Endodermal cell (in vitro differentiated cells): ENCODE measurements around the gene C1orf174. TPM values are rescaled to one million over a fixed set of nuclear protein-coding genes. Genes with fewer than 3 reads are reported as not detected.

Experiments
- DNase-seq: peaks from one replicate; pipeline ENCODE4 v3.0.0-alpha.2; 2017
- H3K27ac ChIP-seq: 2 replicates; pipeline ENCODE4 v1.5.1; 2013; ENCODE audit warnings: mild to moderate bottlenecking, low read depth, low read length, moderate library complexity
- H3K27me3 ChIP-seq: 2 replicates; pipeline ENCODE4 v1.6.1; 2013; ENCODE audit warnings: mild to moderate bottlenecking, low read length, moderate library complexity; ENCODE audit not compliant: insufficient read depth, control insufficient read depth, poor library complexity, severe bottlenecking
- H3K36me3 ChIP-seq: 2 replicates; pipeline ENCODE4 v1.7.0; 2013; ENCODE audit warnings: mild to moderate bottlenecking, low read length, moderate library complexity; ENCODE audit not compliant: control insufficient read depth, insufficient read depth
- H3K4me1 ChIP-seq: one replicate; pipeline ENCODE4 v1.7.0; 2013; ENCODE audit warnings: low read length; ENCODE audit not compliant: control insufficient read depth, insufficient read depth
- H3K4me3 ChIP-seq: 2 replicates; pipeline ENCODE4 v1.5.1; 2013; ENCODE audit warnings: mild to moderate bottlenecking, low read length, moderate library complexity
- H3K9ac ChIP-seq: 2 replicates; pipeline ENCODE4 v1.6.1; 2013; ENCODE audit warnings: mild to moderate bottlenecking, low read length, moderate library complexity; ENCODE audit not compliant: poor library complexity, severe bottlenecking; ENCODE audit errors: extremely low read depth
- H3K9me3 ChIP-seq: 2 replicates; pipeline ENCODE4 v1.6.1; 2013; ENCODE audit warnings: mild to moderate bottlenecking, low read length, moderate library complexity; ENCODE audit not compliant: control insufficient read depth
- H3K27ac Mint-ChIP-seq: 2 replicates; pipeline ENCODE4 v1.8.0; 2020; ENCODE audit warnings: mixed read lengths
- H3K27me3 Mint-ChIP-seq: 2 replicates; pipeline ENCODE4 v1.8.0; 2021; ENCODE audit warnings: mild to moderate bottlenecking, mixed read lengths; ENCODE audit not compliant: insufficient read depth
- H3K36me3 Mint-ChIP-seq: 2 replicates; pipeline ENCODE4 v1.8.0; 2020; ENCODE audit warnings: low read depth, mixed read lengths
- H3K4me1 Mint-ChIP-seq: 2 replicates; pipeline ENCODE4 v1.8.0; 2020; ENCODE audit warnings: mixed read lengths
- H3K4me3 Mint-ChIP-seq: 2 replicates; pipeline ENCODE4 v1.8.0; 2020; ENCODE audit warnings: mild to moderate bottlenecking, moderate library complexity, mixed read lengths
- H3K9me3 Mint-ChIP-seq: 2 replicates; pipeline ENCODE4 v1.8.0; 2020; ENCODE audit warnings: mild to moderate bottlenecking, mixed read lengths
- WGBS, 2 experiments: methylation state at CpG; one replicate each; pipeline versions ENCODE4 v1.1.5 to v1.1.7; 2013; ENCODE audit warnings: missing lambda C conversion rate in 2 of 2, mixed read lengths in 1 of 2; ENCODE audit not compliant: insufficient coverage in 1 of 2, insufficient read length in 1 of 2; 5-methylcytosine and 5-hydroxymethylcytosine counted together
- total RNA-seq, 2 donors: library from RNA; stranded (reverse); fragmentation: NEBNext Ultra II Directional in 1 of 2; extraction: Animal tissue kit (Norgen Biotek cat#: 25700) in 1 of 2; gene quantifications; 2 replicates in 1 of 2; 3 replicates in 1 of 2; pipeline ENCODE4 v1.2.1, GENCODE V29; 2021
- TF ChIP-seq, protein P1 (sequence below): fragments of 200-600 bp; sonication (generic); conservative IDR thresholded peaks from 2 replicates; pipeline ENCODE4 v1.5.0; 2021; ENCODE audit warnings: antibody characterized with exemption, mild to moderate bottlenecking

Gene C1orf174
- total RNA-seq, 2 donors from 2014 or later = 28.4 to 38.4 TPM

DNA sequence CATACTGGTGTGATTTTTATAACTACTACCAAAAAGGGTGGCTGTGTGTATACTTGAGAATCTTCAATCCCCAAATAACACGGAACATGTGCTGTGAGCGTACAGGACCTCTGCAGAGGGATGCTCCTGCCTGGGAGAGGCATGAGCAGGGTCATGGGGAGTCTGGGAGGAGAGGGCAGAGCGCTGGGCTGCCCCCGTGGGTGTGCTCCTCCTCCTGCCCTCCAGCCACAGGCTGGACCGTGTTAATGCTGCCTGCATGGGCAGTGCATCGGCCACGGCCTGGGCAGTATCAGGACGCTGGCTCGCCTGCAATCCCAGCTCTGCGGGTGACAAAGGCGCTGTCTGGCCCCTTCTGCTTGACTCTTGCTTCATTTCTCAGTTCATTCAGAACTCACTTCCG is 49.2 kb downstream of the C1orf174 start:
- Histone ChIP-seq H3K9me3 (no peaks in the 10 kb centered on the region), H3K36me3 (peaks cover 33% of the 10 kb centered on the region), H3K4me1 (no peaks in the 10 kb centered on the region), H3K27me3 (no peaks in the 10 kb centered on the region), H3K4me3 (no peak overlapping the region), H3K9ac (no peak overlapping the region), H3K27ac (no peak overlapping the region)
- WGBS, 2 experiments = 83 to 100% methylated on average over 1 to 12 of the region's 12 CpGs
- Mint-ChIP-seq H3K4me1 (peaks cover 4% of the 10 kb centered on the region), H3K36me3 (peaks cover 30% of the 10 kb centered on the region), H3K9me3 (no peaks in the 10 kb centered on the region), H3K4me3 (no peak overlapping the region), H3K27ac (no peak overlapping the region), H3K27me3 (no peaks in the 10 kb centered on the region)
- no peak for DNase-seq
- TF ChIP-seq, protein P1, sequence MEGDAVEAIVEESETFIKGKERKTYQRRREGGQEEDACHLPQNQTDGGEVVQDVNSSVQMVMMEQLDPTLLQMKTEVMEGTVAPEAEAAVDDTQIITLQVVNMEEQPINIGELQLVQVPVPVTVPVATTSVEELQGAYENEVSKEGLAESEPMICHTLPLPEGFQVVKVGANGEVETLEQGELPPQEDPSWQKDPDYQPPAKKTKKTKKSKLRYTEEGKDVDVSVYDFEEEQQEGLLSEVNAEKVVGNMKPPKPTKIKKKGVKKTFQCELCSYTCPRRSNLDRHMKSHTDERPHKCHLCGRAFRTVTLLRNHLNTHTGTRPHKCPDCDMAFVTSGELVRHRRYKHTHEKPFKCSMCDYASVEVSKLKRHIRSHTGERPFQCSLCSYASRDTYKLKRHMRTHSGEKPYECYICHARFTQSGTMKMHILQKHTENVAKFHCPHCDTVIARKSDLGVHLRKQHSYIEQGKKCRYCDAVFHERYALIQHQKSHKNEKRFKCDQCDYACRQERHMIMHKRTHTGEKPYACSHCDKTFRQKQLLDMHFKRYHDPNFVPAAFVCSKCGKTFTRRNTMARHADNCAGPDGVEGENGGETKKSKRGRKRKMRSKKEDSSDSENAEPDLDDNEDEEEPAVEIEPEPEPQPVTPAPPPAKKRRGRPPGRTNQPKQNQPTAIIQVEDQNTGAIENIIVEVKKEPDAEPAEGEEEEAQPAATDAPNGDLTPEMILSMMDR = no peak

DNA sequence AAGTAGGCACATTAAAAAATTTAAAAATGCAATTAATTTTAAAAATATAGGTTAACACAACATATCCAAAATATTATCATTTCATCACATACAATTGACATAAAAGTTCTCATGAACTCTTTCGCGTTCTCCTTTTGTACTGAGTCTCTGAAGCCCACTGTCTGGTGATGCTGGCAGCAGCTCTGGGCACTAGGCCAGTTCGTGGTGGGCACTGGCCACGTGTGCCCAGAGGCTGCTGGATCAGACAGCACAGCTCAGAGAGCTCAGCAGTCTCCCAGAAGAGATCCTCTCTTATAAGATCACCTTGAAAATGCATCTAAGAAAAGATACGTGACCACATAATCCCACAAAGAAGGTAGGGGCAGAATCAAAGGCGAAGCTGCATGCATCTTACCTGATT is 53.0 kb downstream of the C1orf174 start:
- no peaks in the 10 kb centered on the region for H3K9me3 Mint-ChIP-seq
- peaks cover 54% of the 10 kb centered on the region for H3K36me3 Mint-ChIP-seq
- no peak overlapping the region for H3K27ac Mint-ChIP-seq
- no peak overlapping the region for H3K4me3 ChIP-seq
- WGBS, 2 experiments = 88 to 96% methylated on average over 4 to 6 of the region's 6 CpGs
- H3K9ac ChIP-seq = no peak overlapping the region
- TF ChIP-seq, protein P1 = no peak
- H3K36me3 ChIP-seq = peaks cover 46% of the 10 kb centered on the region
- no peaks in the 10 kb centered on the region for H3K27me3 Mint-ChIP-seq
- H3K4me1 ChIP-seq = no peaks in the 10 kb centered on the region
- H3K27me3 ChIP-seq = no peaks in the 10 kb centered on the region
- H3K4me3 Mint-ChIP-seq = no peak overlapping the region
- no peak for DNase-seq
- no peak overlapping the region for H3K27ac ChIP-seq
- H3K4me1 Mint-ChIP-seq = peaks cover 4% of the 10 kb centered on the region
- no peaks in the 10 kb centered on the region for H3K9me3 ChIP-seq

DNA sequence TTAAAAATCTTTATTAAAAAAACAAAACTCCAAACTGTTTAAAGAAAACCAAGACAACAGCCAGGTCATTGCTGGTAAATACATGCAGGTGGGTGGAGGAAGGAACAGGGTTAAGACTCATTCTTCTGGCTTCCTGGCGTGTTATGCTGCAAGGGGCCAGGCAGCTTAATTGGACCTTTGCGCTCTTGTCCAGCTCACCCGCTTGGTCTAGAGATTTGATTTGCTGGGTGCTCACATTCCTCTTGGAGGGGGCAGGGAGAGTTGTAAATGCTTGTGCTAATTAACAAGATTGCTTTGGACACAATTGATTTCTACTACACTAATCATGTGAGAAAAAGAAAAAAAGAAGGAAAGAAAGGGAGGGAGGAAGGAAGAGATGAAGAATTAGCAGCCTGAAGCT is 53.5 kb downstream of the C1orf174 start:
- Mint-ChIP-seq H3K36me3 (peaks cover 56% of the 10 kb centered on the region), H3K4me1 (peaks cover 4% of the 10 kb centered on the region), H3K27ac (peak overlapping the region; percentile 11), H3K9me3 (no peaks in the 10 kb centered on the region), H3K27me3 (no peaks in the 10 kb centered on the region), H3K4me3 (no peak overlapping the region)
- Histone ChIP-seq H3K9ac (no peak overlapping the region), H3K27me3 (no peaks in the 10 kb centered on the region), H3K36me3 (peaks cover 45% of the 10 kb centered on the region), H3K4me3 (no peak overlapping the region), H3K27ac (no peak overlapping the region), H3K9me3 (no peaks in the 10 kb centered on the region), H3K4me1 (no peaks in the 10 kb centered on the region)
- DNase-seq = no peak
- WGBS, 2 experiments = 83 to 89% methylated on average over 1 to 3 of the region's 3 CpGs
- TF ChIP-seq, protein P1 = no peak
